Hepatocyte (in vitro differentiated cells): ENCODE data around the gene ZNF566.

Source experiments
- EZH2 ChIP-seq: fragments of 200-600 bp; sonication (generic); IDR thresholded peaks from 2 replicates; pipeline ENCODE4 v1.6.1; 2016; ENCODE audit warnings: antibody characterized with exemption, mild to moderate bottlenecking, borderline replicate concordance
- EZH2phosphoT487 ChIP-seq: fragments of 200-600 bp; sonication (generic); IDR thresholded peaks from one replicate; pipeline ENCODE4 v1.6.1; 2018; ENCODE audit warnings: antibody characterized with exemption, mild to moderate bottlenecking, low read depth, moderate library complexity; ENCODE audit not compliant: unreplicated experiment, severe bottlenecking
- TF ChIP-seq, protein P1 (sequence below): fragments of 200-600 bp; sonication (generic); IDR thresholded peaks from 2 replicates; pipeline ENCODE4 v1.5.1; 2016; ENCODE audit warnings: antibody characterized with exemption, mild to moderate bottlenecking; ENCODE audit not compliant: poor library complexity

DNA sequence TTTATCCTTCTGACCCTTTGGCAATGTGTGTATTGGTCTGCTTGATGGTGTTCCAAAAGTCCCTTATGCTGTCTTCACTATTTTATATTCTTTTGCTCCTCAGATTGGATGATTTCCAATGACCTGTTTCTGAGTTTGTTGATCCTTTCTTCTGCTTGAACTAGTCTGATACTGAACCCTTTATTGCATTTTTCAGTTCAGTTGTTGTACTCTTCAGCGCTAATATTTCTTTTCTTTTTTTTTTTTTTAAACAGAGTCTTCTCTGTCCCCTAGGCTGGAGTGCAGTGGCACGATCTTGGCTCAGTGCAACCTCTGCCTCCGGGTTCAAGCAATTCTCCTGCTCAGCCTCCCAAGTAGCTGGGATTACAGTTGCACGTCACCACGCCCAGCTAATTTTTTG is 12.6 kb upstream of the ZNF566 start:
- TF ChIP-seq, protein P1, sequence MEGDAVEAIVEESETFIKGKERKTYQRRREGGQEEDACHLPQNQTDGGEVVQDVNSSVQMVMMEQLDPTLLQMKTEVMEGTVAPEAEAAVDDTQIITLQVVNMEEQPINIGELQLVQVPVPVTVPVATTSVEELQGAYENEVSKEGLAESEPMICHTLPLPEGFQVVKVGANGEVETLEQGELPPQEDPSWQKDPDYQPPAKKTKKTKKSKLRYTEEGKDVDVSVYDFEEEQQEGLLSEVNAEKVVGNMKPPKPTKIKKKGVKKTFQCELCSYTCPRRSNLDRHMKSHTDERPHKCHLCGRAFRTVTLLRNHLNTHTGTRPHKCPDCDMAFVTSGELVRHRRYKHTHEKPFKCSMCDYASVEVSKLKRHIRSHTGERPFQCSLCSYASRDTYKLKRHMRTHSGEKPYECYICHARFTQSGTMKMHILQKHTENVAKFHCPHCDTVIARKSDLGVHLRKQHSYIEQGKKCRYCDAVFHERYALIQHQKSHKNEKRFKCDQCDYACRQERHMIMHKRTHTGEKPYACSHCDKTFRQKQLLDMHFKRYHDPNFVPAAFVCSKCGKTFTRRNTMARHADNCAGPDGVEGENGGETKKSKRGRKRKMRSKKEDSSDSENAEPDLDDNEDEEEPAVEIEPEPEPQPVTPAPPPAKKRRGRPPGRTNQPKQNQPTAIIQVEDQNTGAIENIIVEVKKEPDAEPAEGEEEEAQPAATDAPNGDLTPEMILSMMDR, result no peak
- TF ChIP-seq EZH2phosphoT487, result no peak
- no peak for TF ChIP-seq EZH2
